SK-N-MC (cell line): Measurements from ENCODE around the gene SERPINE2.
"Not testable (repeated sequence)": the region's sequence is repeated elsewhere in the genome, so short reads cannot be mapped to it uniquely, and the experiment has no call there.

Experiments
- DNase-seq: peaks from one replicate; pipeline ENCODE4 v3.0.0-alpha.2; 2011; ENCODE audit warnings: low read depth, low spot score
- H3K27ac ChIP-seq: fragments of 200-600 bp; sonication (generic); 2 replicates; pipeline ENCODE4 v1.5.1; 2016; ENCODE audit warnings: mixed run types
- H3K36me3 ChIP-seq: fragments of 200-600 bp; sonication (generic); 2 replicates; pipeline ENCODE4 v1.6.1; 2017; ENCODE audit warnings: antibody characterized with exemption, low read length, mixed read lengths; ENCODE audit not compliant: insufficient read depth
- H3K4me3 ChIP-seq: fragments of 200-600 bp; sonication (generic); 2 replicates; pipeline ENCODE4 v1.5.1; 2016
- H3K9ac ChIP-seq: fragments of 200-600 bp; sonication (generic); 2 replicates; pipeline ENCODE4 v1.8.0; 2017; ENCODE audit warnings: mixed run types, mixed read lengths; ENCODE audit not compliant: insufficient read length
- H3K9me3 ChIP-seq: fragments of 200-600 bp; sonication (generic); 2 replicates; pipeline ENCODE4 v1.6.1; 2017; ENCODE audit warnings: low read depth, mild to moderate bottlenecking, antibody characterized with exemption, low read length, moderate library complexity, mixed read lengths
- EZH2 ChIP-seq: fragments of 200-600 bp; sonication (generic); IDR thresholded peaks from one replicate; pipeline ENCODE4 v1.6.1; 2017; ENCODE audit warnings: antibody characterized with exemption
- FOXP2 ChIP-seq: optimal IDR thresholded peaks from 2 replicates; pipeline ENCODE3; 2011; ENCODE audit warnings: mild to moderate bottlenecking, moderate library complexity; ENCODE audit not compliant: insufficient read depth; ENCODE audit errors: extremely low read length, control extremely low read depth
- POLR2AphosphoS5 ChIP-seq: IDR thresholded peaks from 2 replicates; pipeline ENCODE4 v1.6.1; 2012; ENCODE audit warnings: mild to moderate bottlenecking, low read depth, low read length, borderline replicate concordance

The SERPINE2 gene

GRCh38 chr2:223944166-223944702, 94.9 kb downstream of the SERPINE2 start:
- DNase-seq, result no peak
- H3K27ac ChIP-seq, result peak overlapping the region; percentile 40
- no peaks in the 10 kb centered on the region for H3K36me3 ChIP-seq
- TF ChIP-seq FOXP2 (no peak), POLR2AphosphoS5 (no peak), EZH2 (no peak)
- H3K9ac ChIP-seq, result peak overlapping the region; percentile 80
- H3K9me3 ChIP-seq, result no peaks in the 10 kb centered on the region
- peak overlapping the region; percentile 86 for H3K4me3 ChIP-seq

- no peak for DNase-seq
- no peaks in the 10 kb centered on the region for H3K9me3 ChIP-seq
- H3K36me3 ChIP-seq, result no peaks in the 10 kb centered on the region
- TF ChIP-seq EZH2, result no peak
- no peak for TF ChIP-seq FOXP2
- TF ChIP-seq POLR2AphosphoS5, result no peak
- peak overlapping the region; percentile 80 for H3K9ac ChIP-seq
- peak overlapping the region; percentile 40; the same call in 1 of the 2 replicates for H3K27ac ChIP-seq
- peak overlapping the region; percentile 86 for H3K4me3 ChIP-seq
Measured at GRCh38 chr2:223943561-223944008, 95.5 kb downstream of the SERPINE2 start.

DNA sequence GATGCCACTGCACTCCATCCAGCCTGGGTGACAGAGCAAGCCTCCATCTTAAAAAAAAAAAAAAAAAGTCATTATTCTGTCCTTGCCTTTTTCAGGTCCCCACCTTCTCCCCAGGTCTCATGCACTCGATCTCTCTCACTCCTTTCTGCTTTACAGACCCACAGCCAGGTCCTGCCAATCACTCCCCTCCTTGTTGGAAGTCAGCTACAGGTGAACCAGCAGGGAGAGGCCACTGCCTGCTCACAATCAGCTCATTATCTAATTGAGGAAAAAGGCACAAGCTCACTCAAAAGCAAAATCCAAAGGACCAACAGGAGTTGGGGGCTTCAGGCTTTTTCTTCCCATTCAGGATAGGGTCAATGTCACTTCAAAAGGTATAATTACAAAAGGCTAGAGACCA, 96.0 kb downstream of the SERPINE2 start:
- Histone ChIP-seq H3K4me3 (peak overlapping the region; percentile 86), H3K9me3 (no peaks in the 10 kb centered on the region), H3K9ac (no peak overlapping the region), H3K36me3 (no peaks in the 10 kb centered on the region), H3K27ac (peak overlapping the region; percentile 40; the same call in 1 of the 2 replicates)
- TF ChIP-seq POLR2AphosphoS5, result no peak
- no peak for TF ChIP-seq EZH2
- no peak for TF ChIP-seq FOXP2
- DNase-seq, result no peak

- Histone ChIP-seq H3K9me3 (no peaks in the 10 kb centered on the region), H3K36me3 (no peaks in the 10 kb centered on the region), H3K27ac (no peak overlapping the region), H3K9ac (no peak overlapping the region), H3K4me3 (no peak overlapping the region)
- no peak for TF ChIP-seq POLR2AphosphoS5
- TF ChIP-seq EZH2, result no peak
- no peak for TF ChIP-seq FOXP2
- no peak for DNase-seq
Measured at GRCh38 chr2:223941579-223942277, 97.4 kb downstream of the SERPINE2 start.

DNA sequence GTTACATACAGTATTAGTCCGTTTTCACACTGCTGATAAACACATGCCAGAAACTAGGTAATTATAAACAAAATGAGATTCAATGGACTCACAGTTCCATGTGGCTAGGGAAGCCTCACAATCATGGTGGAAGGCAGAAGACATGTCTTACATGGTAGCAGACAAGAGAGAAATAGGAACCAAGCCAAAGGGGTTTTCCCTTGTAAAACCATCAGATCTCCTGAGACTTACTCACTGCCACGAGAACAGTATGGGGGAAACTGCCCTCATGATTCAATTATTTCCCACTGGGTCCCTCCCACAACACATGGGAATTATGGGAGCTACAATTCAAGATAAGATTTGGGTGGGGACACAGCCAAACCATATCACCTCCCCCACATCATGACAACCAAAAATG, 99.6 kb downstream of the SERPINE2 start:
- not testable (repeated sequence) for H3K36me3 ChIP-seq, H3K9ac ChIP-seq, H3K9me3 ChIP-seq, H3K27ac ChIP-seq, H3K4me3 ChIP-seq, DNase-seq

GRCh38 chr2:223937535-223937934, 101.6 kb downstream of the SERPINE2 start:
- Histone ChIP-seq H3K27ac (peak overlapping the region; percentile 78), H3K9ac (no peak overlapping the region), H3K4me3 (peak overlapping the region; percentile 33), H3K9me3 (no peaks in the 10 kb centered on the region), H3K36me3 (no peaks in the 10 kb centered on the region)
- TF ChIP-seq POLR2AphosphoS5, result no peak
- TF ChIP-seq EZH2, result no peak
- TF ChIP-seq FOXP2, result no peak
- no peak for DNase-seq

DNA sequence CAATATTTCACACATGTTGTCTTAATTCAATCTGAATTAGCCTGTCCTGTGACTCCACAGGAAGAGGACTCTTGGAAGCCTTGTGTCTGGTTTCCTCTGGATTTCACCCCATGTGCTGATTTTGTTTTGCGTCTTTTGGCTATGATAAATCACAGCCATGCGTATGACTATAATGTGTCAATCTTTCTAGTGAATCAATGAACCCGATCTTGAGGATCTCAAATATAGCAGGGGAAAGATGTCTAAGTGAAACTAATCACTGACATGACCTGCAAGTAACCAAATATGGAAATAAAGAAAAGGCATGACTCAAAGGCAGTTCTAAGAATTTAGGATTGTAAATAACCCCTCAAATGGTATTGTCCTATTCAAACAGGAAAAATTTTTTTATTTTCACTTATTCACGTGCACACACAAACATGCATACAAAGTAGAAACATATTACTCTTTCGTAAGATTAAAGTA, 102.2 kb downstream of the SERPINE2 start:
- H3K27ac ChIP-seq, result no peak overlapping the region
- no peak overlapping the region for H3K4me3 ChIP-seq
- no peaks in the 10 kb centered on the region for H3K9me3 ChIP-seq
- no peaks in the 10 kb centered on the region for H3K36me3 ChIP-seq
- H3K9ac ChIP-seq, result no peak overlapping the region
- no peak for TF ChIP-seq FOXP2
- no peak for DNase-seq

DNA sequence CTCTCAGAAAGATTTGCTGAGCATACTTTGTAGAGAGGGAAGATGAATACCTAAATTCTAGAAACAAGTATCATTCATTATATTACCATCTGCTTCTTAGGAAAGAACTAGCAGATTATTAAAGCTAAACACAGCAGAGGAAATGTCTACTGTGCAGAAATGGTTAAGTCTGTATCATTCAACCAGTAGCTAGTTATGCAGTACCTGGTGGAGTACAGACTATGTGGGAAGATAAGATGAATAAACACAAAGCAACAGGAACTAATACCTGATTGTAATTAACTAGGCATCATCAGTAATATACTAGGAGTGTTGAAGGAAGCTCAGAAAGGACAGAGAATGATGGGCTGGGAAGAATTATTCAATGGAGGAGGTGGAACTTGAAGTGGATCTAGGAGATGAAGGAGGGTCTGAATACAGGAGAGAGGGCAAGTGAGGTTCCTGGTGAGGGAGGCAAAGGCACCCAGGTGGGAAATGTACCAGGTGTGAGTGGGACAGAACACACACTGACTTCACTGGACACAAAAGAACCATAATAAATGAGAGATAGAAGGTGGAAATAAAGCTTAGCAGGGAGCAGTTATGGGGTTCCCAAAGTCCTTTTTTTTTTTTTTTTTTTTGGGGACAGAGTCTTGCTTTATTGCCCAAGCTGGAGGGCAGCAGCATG, 103.5 kb downstream of the SERPINE2 start:
- H3K9me3 ChIP-seq, result no peaks in the 10 kb centered on the region
- no peak overlapping the region for H3K27ac ChIP-seq
- DNase-seq, result no peak
- no peaks in the 10 kb centered on the region for H3K36me3 ChIP-seq
- H3K9ac ChIP-seq, result no peak overlapping the region
- TF ChIP-seq EZH2 (no peak), FOXP2 (no peak), POLR2AphosphoS5 (no peak)
- H3K4me3 ChIP-seq, result no peak overlapping the region

DNA sequence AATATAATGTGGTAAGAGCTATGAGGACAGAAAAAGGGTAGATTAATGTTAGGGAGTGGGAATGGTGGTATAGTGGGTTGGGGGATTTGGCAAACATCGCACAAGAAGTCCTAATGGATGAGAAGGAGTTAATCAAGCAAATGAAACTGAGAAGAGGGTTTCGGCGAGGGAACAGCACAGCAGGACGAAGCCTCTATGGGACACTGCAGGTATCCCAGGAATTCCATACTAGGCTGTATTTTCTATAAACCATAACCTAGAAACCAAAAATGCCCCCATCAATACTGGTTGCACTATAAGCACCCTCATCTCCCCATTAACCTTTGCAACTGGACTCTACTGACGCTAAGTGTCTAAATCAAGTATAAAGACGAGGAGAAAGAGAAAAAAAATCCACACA, 104.2 kb downstream of the SERPINE2 start:
- Histone ChIP-seq H3K9ac (no peak overlapping the region), H3K27ac (no peak overlapping the region; the same call in 1 of the 2 replicates), H3K36me3 (no peaks in the 10 kb centered on the region), H3K9me3 (no peaks in the 10 kb centered on the region), H3K4me3 (no peak overlapping the region)
- TF ChIP-seq POLR2AphosphoS5, result no peak
- DNase-seq, result no peak
